DMS 273 (cell line): ENCODE data around the gene SSR1.

ENCODE experiments used
- DNase-seq: peaks from one replicate; lab custom pipeline; 2025; ENCODE audit not compliant: unreplicated experiment; lab: John Stamatoyannopoulos, UW

Gene SSR1

DNA sequence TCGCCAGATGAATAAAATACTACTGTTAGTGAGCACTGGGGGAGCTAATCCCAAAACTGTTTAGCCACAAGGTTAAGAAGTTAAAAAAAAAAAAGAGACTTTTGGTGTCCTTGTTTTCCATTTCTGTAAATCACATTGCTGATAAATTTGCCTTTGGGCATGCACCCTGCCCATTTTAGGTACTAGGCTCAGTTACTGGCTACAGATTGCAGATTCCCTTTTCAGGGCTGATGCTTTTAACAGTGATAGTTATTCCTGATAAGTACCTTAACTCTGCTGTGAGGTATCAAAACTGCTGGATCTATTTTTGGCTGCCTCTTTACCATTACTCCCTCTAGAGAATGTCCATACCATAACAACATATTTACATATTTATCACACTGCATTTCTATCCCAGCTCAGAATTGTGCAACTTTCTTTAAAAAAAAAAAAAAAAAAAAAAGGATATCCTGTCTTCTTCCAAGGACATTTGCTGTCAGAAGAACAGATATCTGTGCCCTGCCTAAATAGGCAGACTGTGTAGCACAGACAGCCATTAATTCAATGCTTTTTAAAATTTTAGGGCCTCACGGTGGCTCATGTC, 94.5 kb downstream of the SSR1 start:
- no peak for DNase-seq
